Chondrocyte (in vitro differentiated cells): ENCODE data around the gene RNF169. TPM values are rescaled to one million over a fixed set of nuclear protein-coding genes. Genes with fewer than 3 reads are reported as not detected.

Experiments
- DNase-seq: peaks from one replicate; pipeline ENCODE4 v3.0.0; 2021; ENCODE audit warnings: mixed read lengths, low spot score
- H3K27ac Mint-ChIP-seq: one replicate; pipeline ENCODE4 v1.8.0; 2021; ENCODE audit warnings: mild to moderate bottlenecking, moderate library complexity, mixed read lengths; ENCODE audit not compliant: unreplicated experiment
- H3K27me3 Mint-ChIP-seq: 2 replicates; pipeline ENCODE4 v1.8.0; 2021; ENCODE audit warnings: low read depth, mixed read lengths
- H3K36me3 Mint-ChIP-seq: 2 replicates; pipeline ENCODE4 v1.8.0; 2021; ENCODE audit warnings: low read depth, mixed read lengths
- H3K4me1 Mint-ChIP-seq: 2 replicates; pipeline ENCODE4 v1.8.0; 2021; ENCODE audit warnings: low read depth, mild to moderate bottlenecking, mixed read lengths
- H3K4me3 Mint-ChIP-seq: one replicate; pipeline ENCODE4 v1.8.0; 2021; ENCODE audit warnings: mild to moderate bottlenecking, moderate library complexity, mixed read lengths; ENCODE audit not compliant: unreplicated experiment
- H3K9me3 Mint-ChIP-seq: 2 replicates; pipeline ENCODE4 v1.8.0; 2021; ENCODE audit warnings: low read depth, mixed read lengths
- CTCF ChIP-seq: fragments of 200-600 bp; sonication (generic); IDR thresholded peaks from 2 replicates; pipeline ENCODE4 v1.5.0; 2021; ENCODE audit warnings: antibody characterized with exemption, mild to moderate bottlenecking, moderate library complexity
- total RNA-seq: library from RNA; stranded (reverse); gene quantifications from 3 replicates; pipeline ENCODE4 v1.2.1, GENCODE V29; 2021

The RNF169 gene
- total RNA-seq, 1 donor from 2014 or later: 13.1 TPM

DNA sequence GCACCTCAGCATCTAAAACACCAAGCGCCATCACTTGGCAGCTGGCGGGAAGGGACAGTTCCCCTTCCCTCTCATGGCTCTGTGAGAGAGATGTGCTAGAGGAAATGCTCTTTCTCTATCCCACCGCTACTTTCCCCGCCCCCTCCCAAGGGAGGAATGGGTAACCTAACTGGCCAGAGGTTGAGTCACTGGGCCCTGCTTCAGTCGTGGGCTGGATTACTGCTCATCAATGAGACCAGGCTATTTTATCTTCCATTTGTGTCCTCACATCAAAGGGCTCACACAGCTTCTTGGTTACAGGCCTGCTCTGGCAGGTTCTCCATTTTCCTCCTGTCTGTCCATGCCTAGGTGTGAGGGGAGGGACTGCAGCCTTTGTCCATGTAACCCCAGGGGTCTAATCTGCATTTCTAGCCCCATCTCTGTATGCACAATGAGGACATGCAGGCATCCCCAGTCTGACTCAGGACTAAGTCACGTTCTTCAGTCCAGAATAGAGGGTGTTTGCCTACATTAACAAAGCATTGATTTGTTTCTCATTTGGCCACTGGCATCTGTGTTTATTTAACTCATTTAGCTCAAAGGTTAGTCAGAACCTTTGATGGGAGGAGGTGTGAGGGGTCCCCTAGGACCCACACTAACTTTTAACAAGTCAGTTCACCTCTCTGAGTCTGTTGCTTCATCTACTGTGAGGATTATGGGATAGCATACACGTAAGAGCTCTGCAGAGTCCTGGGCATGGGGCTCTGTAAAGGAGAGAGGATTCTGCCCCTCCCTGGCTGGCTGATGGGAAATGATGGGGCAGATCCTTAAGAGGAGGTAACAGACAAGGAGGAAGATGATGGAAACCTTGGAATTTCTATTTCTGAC lies 101.1 kb downstream of the RNF169 start:
- Mint-ChIP-seq H3K9me3 (no peaks in the 10 kb centered on the region), H3K27me3 (no peaks in the 10 kb centered on the region), H3K36me3 (peaks cover 10% of the 10 kb centered on the region), H3K27ac (no peak overlapping the region), H3K4me1 (peaks cover 6% of the 10 kb centered on the region), H3K4me3 (no peak overlapping the region)
- TF ChIP-seq CTCF: no peak
- no peak for DNase-seq

GRCh38 chr11:74853223-74853622 lies 104.6 kb downstream of the RNF169 start:
- no peak overlapping the region for H3K27ac Mint-ChIP-seq
- no peak overlapping the region for H3K4me3 Mint-ChIP-seq
- no peak for TF ChIP-seq CTCF
- DNase-seq: no peak
- H3K9me3 Mint-ChIP-seq: no peaks in the 10 kb centered on the region
- no peaks in the 10 kb centered on the region for H3K27me3 Mint-ChIP-seq
- peaks cover 8% of the 10 kb centered on the region for H3K36me3 Mint-ChIP-seq
- H3K4me1 Mint-ChIP-seq: peaks cover 6% of the 10 kb centered on the region

- Mint-ChIP-seq H3K36me3 (peaks cover 38% of the 10 kb centered on the region), H3K4me1 (no peaks in the 10 kb centered on the region), H3K4me3 (no peak overlapping the region), H3K27ac (no peak overlapping the region), H3K9me3 (peaks cover 12% of the 10 kb centered on the region), H3K27me3 (no peaks in the 10 kb centered on the region)
- no peak for TF ChIP-seq CTCF
- no peak for DNase-seq
Measured at GRCh38 chr11:74860743-74861142, 112.1 kb downstream of the RNF169 start.

DNA sequence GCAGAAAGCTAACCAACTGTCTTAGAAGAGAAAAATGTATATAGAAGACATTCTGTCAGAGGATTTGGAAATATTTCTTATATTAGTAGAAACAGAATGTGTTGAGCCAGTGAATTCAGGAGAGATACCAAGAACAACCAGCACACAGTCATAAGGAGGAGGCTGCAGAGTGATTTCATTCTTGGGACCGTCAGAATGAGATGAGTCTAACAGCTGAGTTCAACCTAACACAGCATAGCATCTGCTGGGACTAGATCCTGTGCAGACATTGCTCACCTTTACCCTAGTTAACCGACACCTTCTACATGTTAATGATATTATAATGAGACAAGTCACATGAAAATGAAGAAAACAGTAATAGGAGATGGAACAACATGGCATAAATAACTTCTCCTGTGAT lies 114.8 kb downstream of the RNF169 start:
- DNase-seq: no peak
- Mint-ChIP-seq H3K4me1 (no peaks in the 10 kb centered on the region), H3K27me3 (no peaks in the 10 kb centered on the region), H3K9me3 (peaks cover 32% of the 10 kb centered on the region), H3K27ac (no peak overlapping the region), H3K4me3 (no peak overlapping the region), H3K36me3 (peaks cover 53% of the 10 kb centered on the region)
- no peak for TF ChIP-seq CTCF

DNA sequence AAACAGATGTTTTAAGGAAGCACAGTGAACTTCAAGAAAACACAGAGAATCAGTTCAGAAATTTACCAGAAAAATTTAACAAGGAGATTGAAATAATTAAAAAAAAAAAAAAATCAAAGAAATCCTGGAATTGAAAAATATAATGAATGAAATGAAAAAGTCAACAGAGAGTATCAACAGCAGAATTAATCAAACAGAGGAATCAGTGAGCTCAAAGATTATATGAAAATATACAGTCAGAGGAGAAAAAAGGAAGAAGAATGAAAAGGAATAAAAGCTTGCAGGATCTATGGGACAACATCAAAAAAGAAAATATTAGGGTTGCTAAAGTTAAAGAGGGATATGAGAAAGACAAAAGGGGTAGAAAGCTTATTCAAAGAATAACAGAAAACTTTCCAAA lies 117.9 kb downstream of the RNF169 start:
- H3K9me3 Mint-ChIP-seq: peaks cover 55% of the 10 kb centered on the region
- DNase-seq: no peak
- H3K4me1 Mint-ChIP-seq: no peaks in the 10 kb centered on the region
- H3K27me3 Mint-ChIP-seq: no peaks in the 10 kb centered on the region
- no peak overlapping the region for H3K4me3 Mint-ChIP-seq
- TF ChIP-seq CTCF: no peak
- H3K36me3 Mint-ChIP-seq: peaks cover 67% of the 10 kb centered on the region
- peak overlapping the region; percentile 69 for H3K27ac Mint-ChIP-seq
